Middle frontal gyrus (tissue), 1 donor: Measurements from ENCODE around the gene HECTD2.
A peak's percentile ranks its signal among the peaks of the same experiment; 100 is the strongest.
"Not testable (repeated sequence)": the region's sequence is repeated elsewhere in the genome, so short reads cannot be mapped to it uniquely, and the experiment has no call there.

Experiments used
- DNase-seq: peaks from one replicate; pipeline ENCODE4 v3.0.0-alpha.2; 2015; ENCODE audit warnings: low spot score; ENCODE audit errors: extremely low spot score

Gene HECTD2

GRCh38 chr10:91409869-91410637 lies at the start of gene HECTD2:
TSS of gene HECTD2 (plus strand) at chr10:91410344. CDS start at chr10:91410439, 95 bp downstream.
- DNase-seq: peak; percentile 76

GRCh38 chr10:91360461-91360860 lies 49.7 kb upstream of the HECTD2 start:
- DNase-seq: no peak

DNA sequence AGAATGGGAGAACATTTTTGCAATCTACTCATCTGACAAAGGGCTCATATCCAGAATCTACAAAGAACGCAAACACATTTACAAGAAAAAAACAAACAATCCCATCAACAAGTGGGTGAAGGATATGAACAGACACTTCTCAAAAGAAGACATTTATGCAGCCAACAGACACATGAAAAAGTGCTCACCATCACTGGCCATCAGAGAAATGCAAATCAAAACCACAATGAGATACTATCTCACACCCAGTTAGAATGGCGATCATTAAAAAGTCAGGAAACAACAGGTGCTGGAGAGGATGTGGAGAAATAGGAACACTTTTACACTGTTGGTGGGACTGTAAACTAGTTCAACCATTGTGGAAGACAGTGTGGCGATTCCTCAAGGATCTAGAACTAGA lies 44.6 kb upstream of the HECTD2 start:
- not testable (repeated sequence) for DNase-seq

DNA sequence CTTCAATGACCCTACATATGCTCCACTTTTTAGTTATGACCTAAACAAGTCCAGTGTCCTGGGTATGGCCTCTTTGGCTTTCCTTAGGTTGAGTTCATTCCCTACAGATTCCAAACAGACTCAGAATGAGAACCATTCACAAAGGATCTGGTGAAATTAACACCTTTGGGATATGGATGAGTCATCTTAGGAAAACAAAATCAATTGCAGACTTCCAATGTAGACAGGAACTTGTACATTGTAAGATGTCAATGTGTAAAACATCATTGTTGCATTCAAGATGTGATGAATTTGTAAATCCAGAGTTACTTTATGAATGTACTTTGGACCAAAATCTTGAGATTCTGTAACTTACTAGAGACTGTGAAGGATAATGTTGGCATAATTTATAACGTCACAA lies 43.4 kb upstream of the HECTD2 start:
- DNase-seq: no peak

- DNase-seq: no peak
Measured at GRCh38 chr10:91367127-91367531, 43.0 kb upstream of the HECTD2 start.

- no peak for DNase-seq
Measured at GRCh38 chr10:91367558-91367957, 42.6 kb upstream of the HECTD2 start.

- DNase-seq: not testable (repeated sequence)
Measured at GRCh38 chr10:91369978-91370589, 40.1 kb upstream of the HECTD2 start.

DNA sequence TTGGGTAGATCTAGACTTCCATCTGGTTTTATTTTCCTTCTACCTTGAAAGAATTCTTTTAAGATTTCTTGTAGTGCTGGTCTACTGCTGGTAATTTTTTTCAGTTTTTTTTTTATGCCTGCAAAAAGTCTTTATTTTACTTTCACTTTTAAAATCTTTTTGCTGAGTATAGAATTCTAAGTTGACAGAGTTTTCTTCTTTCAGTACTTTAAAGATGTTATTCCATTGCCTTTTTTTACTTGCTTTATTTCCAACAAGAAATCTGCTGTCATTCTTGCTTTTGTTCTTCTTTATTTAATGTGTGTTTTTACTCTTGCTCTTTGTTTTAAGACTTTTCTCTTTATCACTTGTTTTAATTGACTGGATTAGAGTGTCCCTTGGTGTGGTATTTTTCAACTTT lies 36.1 kb upstream of the HECTD2 start:
- no peak for DNase-seq

GRCh38 chr10:91378061-91378460 lies 32.1 kb upstream of the HECTD2 start:
- no peak for DNase-seq

DNA sequence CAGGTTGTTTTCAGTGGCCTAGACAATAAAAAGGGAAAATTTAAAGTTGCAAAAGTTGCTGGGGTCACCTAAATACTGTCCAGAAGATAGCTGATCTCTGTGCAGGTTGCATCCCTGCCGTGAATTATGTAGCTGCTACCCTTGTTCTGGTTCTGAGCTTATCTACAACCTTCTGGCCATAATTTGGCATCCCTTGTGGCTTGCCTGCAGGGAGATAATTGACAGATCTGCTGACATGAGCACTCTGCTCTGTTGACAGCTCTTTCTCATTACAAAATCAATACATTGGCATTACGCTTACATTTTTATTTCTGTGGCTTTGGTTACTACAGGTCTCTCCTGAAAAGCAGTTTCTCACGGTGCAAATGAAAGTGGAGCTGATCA lies 29.3 kb upstream of the HECTD2 start:
- DNase-seq: no peak

- DNase-seq: no peak
Measured at GRCh38 chr10:91381257-91381891, 28.8 kb upstream of the HECTD2 start.

DNA sequence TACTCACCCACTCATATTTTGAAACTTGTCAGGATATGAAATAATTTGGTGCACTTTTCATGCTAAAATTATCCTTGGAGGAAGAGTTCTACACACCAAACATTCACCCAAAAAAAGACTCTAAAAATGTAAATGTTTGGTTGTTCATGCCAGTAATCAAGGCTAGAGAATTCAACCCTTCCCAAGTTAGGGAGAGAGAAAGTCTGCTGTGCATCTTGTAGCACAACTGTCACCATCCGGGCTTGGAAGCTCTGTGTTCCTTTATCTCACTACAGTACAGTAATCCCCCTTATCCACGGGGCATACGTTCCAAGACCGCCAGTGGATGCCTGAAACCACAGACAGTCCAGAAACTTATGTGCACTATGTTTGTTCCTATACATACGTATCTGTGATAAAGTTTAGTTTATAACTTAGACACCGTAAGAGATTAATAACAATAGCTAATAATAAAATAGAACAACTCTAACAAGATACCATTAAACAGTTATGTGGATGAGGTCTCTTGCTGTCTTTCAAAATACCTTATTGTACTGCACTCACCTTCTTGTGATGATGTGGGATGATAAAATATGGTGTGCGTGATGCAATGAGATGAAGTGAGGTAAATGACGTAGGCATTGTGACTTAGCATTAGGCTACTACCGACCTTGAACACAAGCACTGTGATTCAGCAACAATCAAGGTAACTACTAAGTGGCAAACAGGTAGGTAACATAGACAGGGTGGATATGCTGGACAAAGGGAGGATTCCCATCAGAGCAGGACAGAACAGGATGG lies 24.6 kb upstream of the HECTD2 start:
- DNase-seq: peak; percentile 29

DNA sequence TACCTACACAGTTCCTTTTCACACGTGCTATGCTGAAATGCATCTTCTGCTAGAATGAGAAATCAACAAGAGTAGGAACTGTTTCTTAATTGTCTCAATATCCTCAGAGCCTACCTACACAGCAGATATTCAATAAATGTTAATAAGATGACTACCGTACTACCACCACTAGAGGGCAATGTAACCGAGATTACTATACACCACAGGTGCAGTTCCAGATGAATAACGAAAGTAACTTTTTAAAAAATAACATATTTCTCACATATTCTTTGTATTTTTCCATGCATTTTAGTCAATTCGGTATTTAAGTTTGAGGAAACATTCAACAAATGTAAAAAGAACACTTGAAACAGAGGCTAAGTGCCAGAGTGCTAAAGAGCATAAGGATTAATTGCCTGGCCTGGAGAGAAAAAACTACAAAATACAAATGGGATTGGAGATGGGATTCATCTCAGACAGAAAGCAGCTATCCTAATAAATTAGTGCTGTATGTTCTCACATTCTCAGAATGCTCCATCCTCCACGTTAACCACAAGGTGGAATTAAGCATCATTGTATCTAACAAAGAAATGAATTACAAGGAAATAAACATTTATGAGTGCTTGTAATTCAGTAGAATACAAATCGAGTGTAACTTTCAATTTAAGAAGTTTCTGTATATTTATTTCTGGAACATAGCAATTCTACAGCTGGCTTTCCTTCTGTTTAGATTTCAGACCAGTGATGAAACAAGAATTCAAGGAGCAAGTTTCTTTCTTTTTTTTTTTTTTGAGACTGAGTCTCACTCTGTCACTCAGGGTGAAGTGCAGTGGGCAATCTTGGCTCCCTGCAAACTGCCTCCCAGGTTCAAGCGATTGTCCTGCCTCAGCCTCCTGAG lies 20.3 kb upstream of the HECTD2 start:
- no peak for DNase-seq

DNA sequence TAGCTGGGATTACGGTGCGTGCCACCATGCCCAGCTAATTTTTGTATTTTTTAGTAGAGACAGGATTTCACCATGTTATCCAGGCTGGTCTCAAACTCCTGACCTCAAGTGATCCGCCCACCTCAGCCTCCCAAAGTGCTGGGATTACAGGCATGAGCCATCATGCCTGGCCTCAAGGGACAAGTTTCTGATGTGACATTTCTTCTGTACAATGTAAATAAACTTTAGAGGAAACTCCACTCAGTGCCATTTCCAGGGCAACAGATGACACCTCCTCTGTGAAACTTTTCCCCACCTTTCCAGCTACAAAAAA lies 19.7 kb upstream of the HECTD2 start:
- DNase-seq: not testable (repeated sequence)

- DNase-seq: no peak
Measured at GRCh38 chr10:91391920-91392319, 18.2 kb upstream of the HECTD2 start.

DNA sequence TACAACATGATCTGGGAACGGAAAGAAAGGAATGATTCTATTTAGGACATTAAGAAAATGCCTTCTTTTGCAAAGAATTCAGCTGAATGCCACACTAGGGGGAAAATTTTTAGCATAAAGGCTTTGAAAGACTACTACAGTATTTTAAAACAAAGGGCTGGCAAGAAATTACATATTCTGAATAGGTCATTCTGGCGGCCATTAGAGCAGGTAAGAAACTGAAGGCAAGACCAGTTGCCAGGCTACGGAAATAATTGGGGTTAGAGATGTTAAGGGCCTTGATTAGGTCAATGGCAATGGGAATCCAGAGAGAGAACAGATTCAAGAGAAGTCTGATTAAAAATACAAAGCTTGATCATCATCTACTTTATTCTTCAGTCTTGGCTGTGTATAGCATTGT lies 3.8 kb upstream of the HECTD2 start:
- no peak for DNase-seq

DNA sequence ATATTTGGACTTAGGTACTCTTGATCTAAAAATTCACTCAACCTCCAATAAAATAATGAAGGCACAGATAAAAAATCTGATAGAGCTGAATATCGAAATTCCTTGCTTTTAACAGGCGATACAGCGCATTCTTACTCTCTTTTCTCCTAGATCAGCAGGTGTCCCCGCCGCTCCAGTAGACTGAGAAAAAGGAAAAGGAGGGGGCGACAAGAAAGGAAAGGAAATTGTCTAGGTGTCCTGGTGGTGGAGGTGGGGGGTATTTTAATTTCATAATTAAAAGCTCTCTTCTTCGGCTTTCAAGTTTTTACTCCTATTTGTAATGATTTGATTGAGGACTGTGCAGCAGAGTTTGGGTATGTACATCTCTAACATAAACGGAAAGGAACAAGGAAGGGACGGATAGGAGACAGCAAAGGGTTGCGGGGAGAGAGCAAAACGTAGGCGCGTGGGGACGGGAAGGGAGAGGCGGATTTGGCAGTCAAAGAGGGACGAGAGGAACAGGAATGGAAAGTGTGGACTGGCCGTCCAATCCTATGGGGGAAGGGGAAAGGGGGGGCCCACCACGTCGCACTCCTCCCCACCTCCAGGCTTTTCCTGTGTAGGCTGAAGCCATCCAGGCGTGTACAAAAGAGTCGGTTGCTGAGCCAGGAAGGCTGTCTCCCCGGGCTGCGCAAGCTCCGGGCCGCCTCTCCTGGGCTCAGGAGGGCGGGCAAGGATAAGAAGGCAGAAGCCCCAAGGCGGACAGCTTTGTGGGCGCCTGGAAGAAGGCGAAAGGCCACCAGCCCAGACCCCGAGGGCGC lies 875 bp upstream of the HECTD2 start:
- peak; percentile 56 for DNase-seq

GRCh38 chr10:91410638-91411371 lies 661 bp downstream of the HECTD2 start:
- DNase-seq: no peak

- DNase-seq: no peak
Measured at GRCh38 chr10:91411621-91412020, 1.5 kb downstream of the HECTD2 start.
